ENCODE data around the gene PTPRA.

Gene PTPRA

DNA sequence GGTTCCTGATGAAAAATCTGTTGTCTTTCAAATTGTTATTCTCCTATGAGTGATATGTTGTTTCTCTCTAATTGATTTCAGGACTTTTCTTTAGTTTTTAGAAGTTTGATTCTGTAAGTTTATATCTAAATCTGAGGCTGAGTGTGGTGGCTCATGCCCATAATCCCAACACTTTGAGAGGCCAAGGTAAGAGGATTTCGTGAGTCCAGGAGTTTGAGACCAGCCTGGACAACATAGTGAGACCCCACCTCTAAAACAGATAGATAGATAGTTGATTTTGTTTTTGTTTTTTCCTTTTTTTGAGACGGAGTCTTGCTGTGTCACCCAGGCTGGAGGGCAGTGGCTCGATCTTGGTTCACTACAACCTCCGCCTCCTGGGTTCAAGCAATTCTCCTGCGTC lies 64.6 kb downstream of the PTPRA start:
- no peak for DNase-seq (ENCODE audit: low read depth)

DNA sequence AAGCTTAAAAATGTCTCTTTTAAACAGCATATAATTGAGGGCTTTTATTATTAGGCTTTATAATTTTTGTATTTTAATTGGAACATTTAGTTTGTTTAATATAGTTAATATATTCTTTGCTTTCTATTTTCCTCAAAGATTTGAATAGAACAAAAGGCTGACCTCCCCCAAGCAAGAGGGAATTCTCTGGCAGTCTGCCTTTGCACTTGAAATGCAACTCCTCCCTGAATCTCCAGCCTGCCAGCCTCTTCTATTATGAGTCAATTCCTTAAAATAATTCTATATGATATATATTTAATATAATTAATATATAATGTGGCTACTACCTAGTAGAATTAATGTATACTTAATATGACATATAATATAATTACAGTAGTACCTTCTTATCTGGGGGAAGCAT lies 69.2 kb downstream of the PTPRA start:
- no peak for DNase-seq (ENCODE audit: low read depth)

DNA sequence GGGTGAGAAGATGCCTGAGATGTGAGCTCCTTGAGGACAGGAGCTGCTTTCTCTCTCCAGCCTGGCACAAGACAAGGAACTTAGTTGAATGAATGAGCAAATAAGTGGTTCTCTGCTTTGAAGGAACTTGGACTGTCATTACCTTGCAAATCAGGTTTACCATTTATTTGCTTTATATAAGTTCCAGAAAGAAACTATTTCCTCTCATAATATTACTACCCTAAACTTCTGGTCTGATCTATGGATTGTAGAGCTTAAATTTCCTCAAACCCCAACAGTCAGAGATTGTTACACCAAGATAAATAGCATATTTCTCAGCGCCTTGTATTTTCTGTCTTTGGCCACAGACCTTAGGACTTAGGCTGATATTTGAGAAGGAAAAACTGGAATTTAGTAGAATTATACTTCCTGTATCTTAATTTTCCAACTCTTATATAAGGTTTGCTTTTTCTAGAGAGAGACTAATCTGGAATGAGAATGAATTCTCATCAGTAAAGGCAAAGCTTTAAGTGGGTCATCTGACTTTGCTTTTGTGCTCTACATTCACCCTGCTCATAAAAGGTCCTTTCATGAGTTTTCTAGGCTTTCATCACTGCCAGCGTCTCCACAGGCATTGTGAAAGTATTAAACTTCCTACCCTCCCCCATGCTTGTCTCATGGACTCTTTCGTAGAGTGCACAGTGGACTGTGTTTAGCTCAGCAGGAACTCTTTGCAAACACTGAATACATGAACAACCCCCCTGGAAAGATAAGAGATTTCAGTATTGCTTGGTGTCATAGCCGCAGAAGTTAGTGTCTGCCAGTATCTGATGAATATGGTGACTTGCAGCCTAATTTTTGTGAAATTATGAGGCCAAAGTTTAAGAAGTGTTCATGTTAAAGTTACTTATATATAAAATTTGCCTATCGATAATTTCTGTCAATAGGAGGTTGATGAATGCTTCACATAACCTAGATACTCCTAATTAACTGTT lies 74.0 kb downstream of the PTPRA start:
- DNase-seq (ENCODE audit: low read depth), result no peak

DNA sequence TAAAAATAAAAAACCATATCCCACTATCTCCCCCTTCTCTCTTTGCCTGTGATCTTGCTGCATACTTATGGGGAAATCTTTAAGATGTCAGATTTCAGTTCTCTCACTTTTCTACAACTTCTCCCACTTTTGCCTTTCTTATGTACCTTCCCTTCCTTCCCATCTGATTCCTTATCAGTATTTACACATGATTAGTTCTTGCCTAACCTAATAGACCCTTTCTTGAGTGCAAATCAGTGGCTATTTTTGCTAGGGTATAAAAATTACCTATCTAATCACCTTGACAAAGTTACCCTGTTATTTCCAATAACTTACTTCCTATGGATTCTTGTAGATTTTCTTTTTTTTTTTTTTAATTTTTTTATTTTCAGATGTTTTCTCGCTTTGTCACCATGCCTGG lies 75.7 kb downstream of the PTPRA start:
- DNase-seq (ENCODE audit: low read depth), result no peak

- no peak for DNase-seq (ENCODE audit: low read depth)
Observed at GRCh38 chr20:2952766-2953165, 79.5 kb downstream of the PTPRA start.

GRCh38 chr20:2955257-2955970 lies 82.1 kb downstream of the PTPRA start:
- no peak for DNase-seq (ENCODE audit: low read depth)

GRCh38 chr20:2956480-2956879 lies 83.2 kb downstream of the PTPRA start:
- no peak for DNase-seq (ENCODE audit: low read depth)

GRCh38 chr20:2967841-2968240 lies 94.6 kb downstream of the PTPRA start:
- DNase-seq (ENCODE audit: low read depth), result no peak

DNA sequence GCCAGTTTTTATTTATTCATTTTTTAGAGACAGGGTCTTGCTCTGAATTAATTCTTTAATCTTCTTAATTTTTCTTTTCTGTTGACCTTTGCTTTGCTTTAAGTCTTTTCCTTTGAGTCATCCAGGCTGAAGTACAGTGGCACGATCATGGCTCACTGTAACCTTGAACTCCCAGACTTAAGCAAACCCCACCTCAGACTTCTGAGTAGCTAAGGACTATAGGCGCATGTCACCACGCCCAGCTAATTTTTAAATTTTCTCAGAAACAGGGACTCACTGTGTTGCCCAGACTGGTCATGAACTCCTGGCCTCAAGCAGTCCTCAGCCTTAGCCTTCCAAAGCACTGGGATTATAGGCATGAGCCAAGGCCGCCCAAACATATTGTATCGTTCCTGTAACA lies 98.8 kb downstream of the PTPRA start:
- no peak for DNase-seq (ENCODE audit: low read depth)

DNA sequence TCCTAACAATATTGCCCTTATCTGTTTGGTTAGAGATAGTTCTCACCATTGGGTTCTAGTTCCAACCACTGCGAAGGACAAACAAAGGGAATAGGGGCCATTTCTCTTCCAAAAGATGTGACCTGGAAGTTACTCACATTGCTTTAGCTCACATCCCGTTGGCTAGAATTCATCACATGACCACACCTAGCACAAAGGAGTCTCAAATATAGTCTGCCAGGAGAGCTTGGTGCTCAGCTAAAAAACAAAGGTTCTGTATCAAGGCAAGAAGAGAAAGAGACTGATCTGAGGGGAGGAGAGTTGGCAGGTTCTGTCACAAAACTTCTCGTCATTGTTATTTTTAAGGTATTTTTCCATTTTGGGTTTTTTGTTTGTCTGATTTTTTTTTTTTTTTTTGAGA lies 100.3 kb downstream of the PTPRA start:
- no peak for DNase-seq (ENCODE audit: low read depth)

DNA sequence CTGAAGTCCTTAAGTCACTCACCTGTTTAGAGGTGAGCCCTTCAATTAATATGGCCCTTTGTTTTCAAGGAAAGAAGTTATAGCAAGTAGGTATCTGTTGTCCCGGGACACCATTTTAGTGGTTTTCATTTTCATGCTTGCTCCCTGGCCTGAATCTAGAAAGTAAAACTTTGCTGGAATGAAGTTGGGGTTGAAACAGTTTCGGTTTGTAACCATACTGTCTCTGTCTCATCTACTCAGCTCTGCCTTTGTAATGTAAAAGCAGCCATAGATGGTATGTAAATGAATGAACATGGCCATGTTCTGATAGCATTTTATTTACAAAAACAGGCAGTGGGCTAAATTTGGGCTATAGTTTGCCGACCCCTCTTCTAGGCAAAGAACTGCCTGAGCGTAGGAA lies 105.2 kb downstream of the PTPRA start:
- no peak for DNase-seq (ENCODE audit: low read depth)

DNA sequence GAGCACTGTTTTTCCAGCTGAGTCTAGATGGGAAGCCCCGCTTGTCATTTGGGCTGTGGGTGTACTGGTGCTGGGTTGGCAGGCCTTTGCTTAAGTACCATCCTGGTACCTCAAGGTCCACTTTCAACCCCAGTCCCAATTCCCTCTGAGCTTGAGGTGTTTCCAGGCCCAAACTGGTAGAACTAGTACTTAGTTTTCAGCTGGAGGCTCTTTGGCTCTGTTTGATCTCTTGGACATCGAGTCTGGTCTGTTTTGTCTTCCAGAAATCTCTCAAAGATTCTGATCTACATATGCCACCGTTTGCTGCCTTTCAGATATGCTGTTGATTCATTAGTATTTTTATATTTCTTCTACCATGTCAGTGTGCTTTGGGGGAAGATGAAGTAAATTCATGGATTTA lies 108.4 kb downstream of the PTPRA start:
- no peak for DNase-seq (ENCODE audit: low read depth)

DNA sequence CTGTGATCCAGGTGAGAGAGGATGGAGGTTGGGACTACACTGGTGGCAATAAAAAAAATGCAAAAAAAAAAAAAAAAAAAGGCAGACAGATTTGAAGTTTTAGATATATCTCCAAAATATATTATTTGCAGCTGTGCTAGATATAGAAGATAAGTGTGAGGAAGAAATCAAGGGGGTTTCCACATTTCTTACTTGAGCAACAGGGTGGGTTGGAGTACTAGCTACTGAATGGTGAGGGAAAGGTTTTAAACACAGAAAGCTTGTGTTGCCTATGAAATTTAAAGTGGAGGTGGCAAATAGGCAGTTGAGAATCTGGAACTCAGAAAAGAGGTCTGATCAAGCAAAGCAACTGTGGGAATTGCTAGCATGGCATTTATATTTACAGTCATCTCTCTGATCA lies 110.2 kb downstream of the PTPRA start:
- DNase-seq (ENCODE audit: low read depth), result no peak

DNA sequence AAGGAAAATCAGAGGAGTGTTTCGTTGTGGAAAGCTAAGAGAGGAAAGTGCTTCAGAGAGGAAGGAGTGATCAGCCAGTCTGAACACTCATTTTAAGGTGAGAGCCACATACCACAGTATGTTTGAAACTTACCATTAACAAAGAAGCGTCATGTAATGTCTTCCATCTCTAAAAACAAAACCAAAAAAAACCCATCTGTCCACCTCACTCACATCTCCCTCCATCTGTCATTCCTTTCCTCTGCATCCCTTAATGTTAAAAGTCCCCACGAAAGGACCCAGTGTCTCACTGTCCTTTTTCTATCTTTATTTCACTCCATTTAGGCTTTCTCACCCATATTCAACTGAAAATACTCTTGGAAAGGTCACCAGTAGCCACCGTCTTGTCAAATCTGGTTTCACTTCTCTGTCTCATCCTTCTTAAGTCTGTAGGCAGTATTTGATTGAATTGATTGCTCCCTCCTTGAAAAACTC lies 110.8 kb downstream of the PTPRA start:
- DNase-seq (ENCODE audit: low read depth), result no peak

- peak; percentile 52 for DNase-seq (ENCODE audit: low read depth)
Observed at GRCh38 chr20:2984956-2985661, 111.8 kb downstream of the PTPRA start.

- DNase-seq (ENCODE audit: low read depth), result peak; percentile 64
Observed at GRCh38 chr20:2986466-2986865, 113.2 kb downstream of the PTPRA start.

- DNase-seq (ENCODE audit: low read depth), result no peak
Observed at GRCh38 chr20:2987861-2988260, 114.6 kb downstream of the PTPRA start.

GRCh38 chr20:2991532-2991931 lies 118.3 kb downstream of the PTPRA start:
- DNase-seq (ENCODE audit: low read depth), result no peak

- DNase-seq (ENCODE audit: low read depth), result no peak
Observed at GRCh38 chr20:2993250-2993649, 120.0 kb downstream of the PTPRA start.

- DNase-seq (ENCODE audit: low read depth), result no peak
Observed at GRCh38 chr20:2995796-2996195, 122.5 kb downstream of the PTPRA start.

GRCh38 chr20:2998728-2999127 lies 125.4 kb downstream of the PTPRA start:
- no peak for DNase-seq (ENCODE audit: low read depth)

DNA sequence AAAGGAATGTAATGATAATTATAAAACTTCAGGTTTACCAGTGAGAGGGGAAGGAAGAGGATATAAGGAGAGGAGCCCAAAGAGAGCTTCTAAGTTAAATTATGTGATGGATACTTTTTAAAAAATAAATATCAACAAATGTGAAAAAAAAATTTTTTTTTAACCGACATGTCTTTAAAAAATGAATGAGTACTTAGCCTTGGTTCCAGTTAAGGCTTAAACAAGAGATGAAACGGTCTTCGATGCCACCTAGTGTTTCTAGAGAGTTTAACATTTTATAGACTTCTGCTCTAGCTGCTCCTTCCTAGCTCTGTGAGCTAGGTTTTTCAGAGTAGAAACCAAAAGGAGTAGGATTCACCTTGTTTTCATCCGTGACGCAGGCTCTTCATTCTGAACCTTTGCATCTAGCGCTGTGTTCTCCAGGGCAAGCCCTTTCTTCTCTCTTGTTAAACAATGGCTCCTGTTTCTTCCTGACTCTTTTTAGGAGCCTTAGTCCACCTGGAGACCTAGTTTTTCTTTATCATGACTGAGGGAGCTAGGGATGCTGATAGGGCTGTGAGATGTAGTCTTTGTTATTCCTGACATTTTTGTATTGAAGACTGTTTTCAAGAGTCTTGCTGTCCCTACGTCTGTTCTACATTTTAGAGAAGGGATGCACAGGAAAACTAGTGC lies 127.7 kb downstream of the PTPRA start:
- no peak for DNase-seq (ENCODE audit: low read depth)

Measured in activated T-cell treated with anti-CD3 and anti-CD28 coated beads for 48 hours (primary cell).